HG02970 (cell line): ENCODE data around the gene ADGRG1.

Experiments
- ATAC-seq: cut with Tn5 transposase; IDR thresholded peaks from one replicate; pipeline ENCODE4 v1.9.1; 2021; ENCODE audit warnings: mild to moderate bottlenecking, moderate library complexity, moderate number of reproducible peaks; ENCODE audit not compliant: unreplicated experiment, low FRiP score

ADGRG1 gene

GRCh38 chr16:57679767-57680482 lies 51.5 kb downstream of the ADGRG1 start:
- no peak for ATAC-seq

- no peak for ATAC-seq
Observed at GRCh38 chr16:57680842-57681375, 52.5 kb downstream of the ADGRG1 start.

- no peak for ATAC-seq
Observed at GRCh38 chr16:57681950-57682728, 53.7 kb downstream of the ADGRG1 start.

GRCh38 chr16:57682809-57683635 lies 54.6 kb downstream of the ADGRG1 start:
- no peak for ATAC-seq

- ATAC-seq: no peak
Observed at GRCh38 chr16:57683636-57684545, 55.5 kb downstream of the ADGRG1 start.

GRCh38 chr16:57684626-57685358 lies 56.4 kb downstream of the ADGRG1 start:
- ATAC-seq: no peak

- no peak for ATAC-seq
Observed at GRCh38 chr16:57685633-57686032, 57.2 kb downstream of the ADGRG1 start.

GRCh38 chr16:57686577-57686976 lies 58.1 kb downstream of the ADGRG1 start:
- no peak for ATAC-seq

GRCh38 chr16:57687363-57687929 lies 59.0 kb downstream of the ADGRG1 start:
- no peak for ATAC-seq

- ATAC-seq: no peak
Observed at GRCh38 chr16:57688487-57688986, 60.1 kb downstream of the ADGRG1 start.

GRCh38 chr16:57688987-57689761 lies 60.7 kb downstream of the ADGRG1 start:
- ATAC-seq: no peak

GRCh38 chr16:57689762-57690558 lies 61.5 kb downstream of the ADGRG1 start:
- no peak for ATAC-seq

GRCh38 chr16:57690782-57691471 lies 62.5 kb downstream of the ADGRG1 start:
- no peak for ATAC-seq

- ATAC-seq: no peak
Observed at GRCh38 chr16:57692636-57693035, 64.2 kb downstream of the ADGRG1 start.

- ATAC-seq: no peak
Observed at GRCh38 chr16:57693550-57693949, 65.1 kb downstream of the ADGRG1 start.

GRCh38 chr16:57694231-57694724 lies 65.8 kb downstream of the ADGRG1 start:
- no peak for ATAC-seq
